Fibroblast of lung (primary cell): ENCODE measurements around the gene UBR4.

Experiments used
- CTCF ChIP-seq, 2 donors: IDR thresholded peaks in 1 of 2; conservative IDR thresholded peaks in 1 of 2; 1 replicate in 1 of 2; 2 replicates in 1 of 2; pipeline ENCODE4 v1.5.1; 2011 to 2012; ENCODE audit warnings: low read length in 2 of 2, control low read depth in 1 of 2, inconsistent platforms in 1 of 2, low read depth in 1 of 2, mild to moderate bottlenecking in 1 of 2
- EZH2 ChIP-seq: IDR thresholded peaks from 2 replicates; pipeline ENCODE4 v1.5.1; 2012; ENCODE audit warnings: low read length, control low read depth, mild to moderate bottlenecking; ENCODE audit errors: missing control alignments

GRCh38 chr1:19049798-19050197, 160.3 kb downstream of the UBR4 start:
- no peak for TF ChIP-seq CTCF (conservative IDR thresholded peaks at IDR 0.05 in 1 of 2, IDR thresholded peaks at IDR 0.05 in 1 of 2; ENCODE audit: low read depth in 1 of 2, low read length in 2 of 2)
- no peak for TF ChIP-seq EZH2
